ENCODE results near the gene TPPP2.

Gene TPPP2

GRCh38 chr14:21022686-21023085 lies 7.3 kb upstream of the TPPP2 start:
- Histone ChIP-seq H3K27ac (ENCODE audit: low read depth, low read length, poor library complexity, severe bottlenecking) (no peak overlapping the region), H3F3A (ENCODE audit: insufficient read depth, low read length) (no peaks in the 10 kb centered on the region), H3K4me2 (ENCODE audit: low read length) (no peak overlapping the region), H2AFZ (ENCODE audit: low read length) (no peak overlapping the region), H3K79me2 (ENCODE audit: insufficient read depth, low read length) (no peaks in the 10 kb centered on the region), H4K20me1 (ENCODE audit: insufficient read depth, low read length) (no peaks in the 10 kb centered on the region), H3K9ac (ENCODE audit: low read length) (no peak overlapping the region), H3K4me3 (ENCODE audit: low read depth, low read length, poor library complexity, severe bottlenecking) (no peak overlapping the region), H3K4me1 (ENCODE audit: insufficient read depth, low read length, severe bottlenecking) (peaks cover 2% of the 10 kb centered on the region), H3K9me3 (ENCODE audit: low read length) (no peaks in the 10 kb centered on the region), H3K9me2 (ENCODE audit: low read depth, low read length) (no peaks in the 10 kb centered on the region), H3K36me3 (ENCODE audit: insufficient read depth, low read length) (no peaks in the 10 kb centered on the region), H3K27me3 (ENCODE audit: insufficient read depth, low read length) (peaks cover 2% of the 10 kb centered on the region)
- TF ChIP-seq EZH2 (IDR thresholded peaks at IDR 0.05; ENCODE audit: borderline replicate concordance, low read length) (no peak), CTCF (IDR thresholded peaks at IDR 0.05; ENCODE audit: low read length) (no peak)

GRCh38 chr14:21023174-21023573 lies 6.8 kb upstream of the TPPP2 start:
- Histone ChIP-seq H3K4me3 (ENCODE audit: low read depth, low read length, poor library complexity, severe bottlenecking) (no peak overlapping the region), H3K9ac (ENCODE audit: low read length) (no peak overlapping the region), H3K27ac (ENCODE audit: low read depth, low read length, poor library complexity, severe bottlenecking) (no peak overlapping the region), H3K4me2 (ENCODE audit: low read length) (no peak overlapping the region), H4K20me1 (ENCODE audit: insufficient read depth, low read length) (no peaks in the 10 kb centered on the region), H3K9me2 (ENCODE audit: low read depth, low read length) (no peaks in the 10 kb centered on the region), H3K4me1 (ENCODE audit: insufficient read depth, low read length, severe bottlenecking) (peaks cover 2% of the 10 kb centered on the region), H2AFZ (ENCODE audit: low read length) (no peak overlapping the region), H3K36me3 (ENCODE audit: insufficient read depth, low read length) (no peaks in the 10 kb centered on the region), H3K9me3 (ENCODE audit: low read length) (no peaks in the 10 kb centered on the region), H3F3A (ENCODE audit: insufficient read depth, low read length) (no peaks in the 10 kb centered on the region), H3K27me3 (ENCODE audit: insufficient read depth, low read length) (no peaks in the 10 kb centered on the region; the same call in 1 of the 2 replicates), H3K79me2 (ENCODE audit: insufficient read depth, low read length) (no peaks in the 10 kb centered on the region)
- TF ChIP-seq EZH2 (IDR thresholded peaks at IDR 0.05; ENCODE audit: borderline replicate concordance, low read length): no peak
- no peak for TF ChIP-seq CTCF (IDR thresholded peaks at IDR 0.05; ENCODE audit: low read length)

GRCh38 chr14:21023817-21024584 lies 6.0 kb upstream of the TPPP2 start:
- Histone ChIP-seq H3K27ac (ENCODE audit: low read depth, low read length, poor library complexity, severe bottlenecking) (no peak overlapping the region), H3K9me3 (ENCODE audit: low read length) (no peaks in the 10 kb centered on the region), H3K79me2 (ENCODE audit: insufficient read depth, low read length) (no peaks in the 10 kb centered on the region), H3K4me1 (ENCODE audit: insufficient read depth, low read length, severe bottlenecking) (peaks cover 2% of the 10 kb centered on the region), H3K4me2 (ENCODE audit: low read length) (no peak overlapping the region; the same call in 1 of the 2 replicates), H3F3A (ENCODE audit: insufficient read depth, low read length) (no peaks in the 10 kb centered on the region), H3K27me3 (ENCODE audit: insufficient read depth, low read length) (no peaks in the 10 kb centered on the region; the same call in 1 of the 2 replicates), H3K36me3 (ENCODE audit: insufficient read depth, low read length) (no peaks in the 10 kb centered on the region), H3K9ac (ENCODE audit: low read length) (no peak overlapping the region), H2AFZ (ENCODE audit: low read length) (no peak overlapping the region), H3K9me2 (ENCODE audit: low read depth, low read length) (no peaks in the 10 kb centered on the region), H4K20me1 (ENCODE audit: insufficient read depth, low read length) (no peaks in the 10 kb centered on the region), H3K4me3 (ENCODE audit: low read depth, low read length, poor library complexity, severe bottlenecking) (no peak overlapping the region)
- TF ChIP-seq EZH2 (IDR thresholded peaks at IDR 0.05; ENCODE audit: borderline replicate concordance, low read length) (no peak), CTCF (IDR thresholded peaks at IDR 0.05; ENCODE audit: low read length) (no peak)

Measured in OCI-LY1 (cell line).